PC-3 (cell line): ENCODE data around the gene CHST11. TPM values are rescaled to one million over a fixed set of nuclear protein-coding genes. Genes with fewer than 3 reads are reported as not detected.

Experiments used
- ATAC-seq: fragments of 200-7000 bp; cut with Tn5 transposase; 2 replicates; pipeline ENCODE4 v1.9.1; 2020; ENCODE audit warnings: mild to moderate bottlenecking, moderate library complexity
- BruUV-seq: library from RNA; stranded (reverse); fragments of 400-500 nt; replicated peaks from 2 replicates; lab custom pipeline; 2021; lab: Mats Ljungman, UMichigan
- CTCF ChIA-PET: fragments of 300-600 bp; sonication (Branson Sonifier 250); formaldehyde crosslinking; loops from one replicate; lab custom pipeline; 2022; ENCODE audit warnings: antibody characterized with exemption; lab: Charles Lee
- POLR2A ChIA-PET: fragments of 300-600 bp; sonication (Branson Sonifier 250); formaldehyde crosslinking; loops from one replicate; lab custom pipeline; 2022; ENCODE audit warnings: antibody characterized with exemption; ENCODE audit not compliant: unreplicated experiment; lab: Charles Lee
- DNase-seq: peaks from one replicate; pipeline ENCODE4 v3.0.0-alpha.2; 2015
- H2AFZ ChIP-seq: fragments of 300-600 bp; sonication (generic); 2 replicates; pipeline ENCODE4 v1.6.0; 2016; ENCODE audit warnings: antibody characterized with exemption, low read length
- H3F3A ChIP-seq: fragments of 300-600 bp; sonication (generic); one replicate; pipeline ENCODE4 v1.6.0; 2017; ENCODE audit warnings: antibody characterized with exemption, low read length, control low read depth, mild to moderate bottlenecking; ENCODE audit not compliant: unreplicated experiment
- H3K27ac ChIP-seq: fragments of 300-600 bp; sonication (generic); 2 replicates; pipeline ENCODE4 v1.5.1; 2016; ENCODE audit warnings: mild to moderate bottlenecking, low read length
- H3K27me3 ChIP-seq: fragments of 300-600 bp; sonication (generic); 2 replicates; pipeline ENCODE4 v1.6.1; 2016; ENCODE audit warnings: low read length, mixed read lengths
- H3K36me3 ChIP-seq: fragments of 300-600 bp; sonication (generic); 2 replicates; pipeline ENCODE4 v1.6.1; 2016; ENCODE audit warnings: low read depth, mixed run types, low read length, mixed read lengths
- H3K4me1 ChIP-seq: fragments of 300-600 bp; sonication (generic); 2 replicates; pipeline ENCODE4 v1.5.1; 2016; ENCODE audit warnings: low read length; ENCODE audit not compliant: insufficient read depth
- H3K4me2 ChIP-seq: fragments of 300-600 bp; sonication (generic); 2 replicates; pipeline ENCODE4 v1.6.0; 2016; ENCODE audit warnings: low read length
- H3K4me3 ChIP-seq: fragments of 300-600 bp; sonication (generic); 2 replicates; pipeline ENCODE4 v1.5.1; 2016; ENCODE audit warnings: mild to moderate bottlenecking, low read length, mixed read lengths
- H3K79me2 ChIP-seq: fragments of 300-600 bp; sonication (generic); 2 replicates; pipeline ENCODE4 v1.6.1; 2017; ENCODE audit warnings: low read length, mixed read lengths
- H3K9ac ChIP-seq: fragments of 300-600 bp; sonication (generic); 2 replicates; pipeline ENCODE4 v1.6.0; 2016; ENCODE audit warnings: mild to moderate bottlenecking, low read length
- H3K9me2 ChIP-seq: fragments of 300-600 bp; sonication (generic); replicated peaks from 2 replicates; pipeline ENCODE4 v1.6.1; 2016; ENCODE audit warnings: mixed run types, low read length, mixed read lengths
- H3K9me3 ChIP-seq: fragments of 300-600 bp; sonication (generic); 2 replicates; pipeline ENCODE4 v1.6.1; 2016; ENCODE audit warnings: low read length, mixed read lengths
- H4K20me1 ChIP-seq: fragments of 300-600 bp; sonication (generic); 2 replicates; pipeline ENCODE4 v1.6.1; 2016; ENCODE audit warnings: low read length, mixed read lengths
- CTCF ChIP-seq: fragments of 300-600 bp; sonication (generic); conservative IDR thresholded peaks from 2 replicates; pipeline ENCODE4 v1.5.1; 2017; ENCODE audit warnings: antibody characterized with exemption, low read depth, mild to moderate bottlenecking, low read length
- EZH2 ChIP-seq: fragments of 300-600 bp; sonication (generic); IDR thresholded peaks from one replicate; pipeline ENCODE4 v1.6.1; 2017; ENCODE audit warnings: antibody characterized with exemption, mild to moderate bottlenecking, low read length; ENCODE audit not compliant: unreplicated experiment
- EZH2phosphoT487 ChIP-seq: fragments of 300-600 bp; sonication (generic); IDR thresholded peaks from 2 replicates; pipeline ENCODE4 v1.6.1; 2018; ENCODE audit warnings: mild to moderate bottlenecking, antibody characterized with exemption, low read length, borderline replicate concordance
- intact Hi-C: fragments of 100-400 bp; cut with micrococcal nuclease; formaldehyde crosslinking; loops from 2 replicates; pipeline ENCODE4 v1.9.0; 2023
- total RNA-seq: library from RNA; depleted of rRNA; stranded (reverse); fragments of >200 nt; gene quantifications from 2 replicates; pipeline ENCODE4 v1.2.3, GENCODE V29; 2014

The CHST11 gene
- total RNA-seq, 1 experiment from 2014 or later, result 53.5 TPM

GRCh38 chr12:104591257-104591885 is 134.6 kb downstream of the CHST11 start:
- TF ChIP-seq EZH2phosphoT487, result no peak
- TF ChIP-seq CTCF, result no peak
- no peak for TF ChIP-seq EZH2
- intact Hi-C loops, result no loop called here
- peak; percentile 30 for ATAC-seq
- H3K36me3 ChIP-seq, result no peaks in the 10 kb centered on the region
- peak overlapping the region; percentile 28; the same call in 1 of the 2 replicates for H3K27ac ChIP-seq
- H3K9me2 ChIP-seq, result no peaks in the 10 kb centered on the region
- CTCF ChIA-PET, result no interaction called here
- H3K9me3 ChIP-seq, result no peaks in the 10 kb centered on the region
- H3K4me2 ChIP-seq, result peak overlapping the region; percentile 26
- peaks cover 37% of the 10 kb centered on the region for H3K79me2 ChIP-seq
- no peaks in the 10 kb centered on the region for H4K20me1 ChIP-seq
- no peaks in the 10 kb centered on the region for H3K27me3 ChIP-seq
- peaks cover 47% of the 10 kb centered on the region for H3K4me1 ChIP-seq
- no TSS peak for BruUV-seq
- no peak overlapping the region for H3K9ac ChIP-seq
- POLR2A ChIA-PET, result no interaction called here
- peaks cover 7% of the 10 kb centered on the region for H3F3A ChIP-seq
- H2AFZ ChIP-seq, result no peak overlapping the region
- H3K4me3 ChIP-seq, result no peak overlapping the region
- DNase-seq, result peak; percentile 79

GRCh38 chr12:104593482-104593881 is 136.7 kb downstream of the CHST11 start:
- POLR2A ChIA-PET, result no interaction called here
- no TSS peak for BruUV-seq

More at GRCh38 chr12:104593482-104593881, 136.7 kb downstream of the CHST11 start:
- H3K4me3 ChIP-seq, result no peak overlapping the region
- no peaks in the 10 kb centered on the region for H3K27me3 ChIP-seq
- H3K36me3 ChIP-seq, result no peaks in the 10 kb centered on the region
- ATAC-seq (no peak), DNase-seq (no peak)
- H3K4me2 ChIP-seq, result no peak overlapping the region
- H3K4me1 ChIP-seq, result peaks cover 37% of the 10 kb centered on the region
- no peaks in the 10 kb centered on the region for H3K9me2 ChIP-seq
- no peaks in the 10 kb centered on the region for H4K20me1 ChIP-seq
- no peak overlapping the region for H3K27ac ChIP-seq
- peaks cover 31% of the 10 kb centered on the region for H3K79me2 ChIP-seq
- no peak overlapping the region for H3K9ac ChIP-seq
- H3F3A ChIP-seq, result peaks cover 7% of the 10 kb centered on the region
- no peak overlapping the region for H2AFZ ChIP-seq
- CTCF ChIA-PET, result no interaction called here
- H3K9me3 ChIP-seq, result no peaks in the 10 kb centered on the region
- TF ChIP-seq EZH2 (no peak), EZH2phosphoT487 (no peak), CTCF (no peak)
- intact Hi-C loops, result no loop called here
